Liver (tissue), 9 donors: Measurements from ENCODE around the gene CNN1. TPM values are rescaled to one million over a fixed set of nuclear protein-coding genes. Genes with fewer than 3 reads are reported as not detected.

Source experiments
- DNase-seq: peaks from one replicate; pipeline ENCODE4 v3.0.0-alpha.2; 2017; ENCODE audit warnings: low spot score
- H3K27ac ChIP-seq, 2 donors: one replicate each; pipeline ENCODE4 v1.7.0; 2013; ENCODE audit warnings: inconsistent platforms in 2 of 2, low read length in 2 of 2, control low read depth in 1 of 2, low read depth in 1 of 2, mild to moderate bottlenecking in 1 of 2
- H3K27me3 ChIP-seq, 4 donors: one replicate each; pipeline versions ENCODE4 v1.6.1 to v1.7.0; 2013; ENCODE audit warnings: low read length in 3 of 4, inconsistent platforms in 1 of 4, mild to moderate bottlenecking in 1 of 4, moderate library complexity in 1 of 4; ENCODE audit not compliant: control insufficient read depth in 4 of 4, insufficient read depth in 4 of 4
- H3K36me3 ChIP-seq, 4 donors: one replicate each; pipeline versions ENCODE4 v1.6.1 to v1.7.0; 2013; ENCODE audit warnings: low read length in 3 of 4, mild to moderate bottlenecking in 3 of 4, low read depth in 1 of 4, moderate library complexity in 1 of 4; ENCODE audit not compliant: control insufficient read depth in 4 of 4, insufficient read depth in 3 of 4
- H3K4me1 ChIP-seq, 4 donors: one replicate each; pipeline versions ENCODE4 v1.6.1 to v1.7.0; 2013; ENCODE audit warnings: low read length in 3 of 4, mild to moderate bottlenecking in 3 of 4, moderate library complexity in 1 of 4; ENCODE audit not compliant: control insufficient read depth in 4 of 4, insufficient read depth in 4 of 4
- H3K4me3 ChIP-seq, 3 donors: one replicate each; pipeline versions ENCODE4 v1.6.1 to v1.7.0; 2013; ENCODE audit warnings: low read length in 3 of 3, control low read depth in 1 of 3, low read depth in 1 of 3, mild to moderate bottlenecking in 1 of 3
- H3K9ac ChIP-seq, 2 donors: one replicate each; pipeline ENCODE4 v1.7.0; 2013; ENCODE audit warnings: low read length in 2 of 2, mild to moderate bottlenecking in 2 of 2, moderate library complexity in 2 of 2, control low read depth in 1 of 2, low read depth in 1 of 2
- H3K9me3 ChIP-seq, 4 donors: one replicate each; pipeline versions ENCODE4 v1.6.1 to v1.7.0; 2013; ENCODE audit warnings: low read length in 3 of 4; ENCODE audit not compliant: control insufficient read depth in 4 of 4
- ATF3 ChIP-seq: IDR thresholded peaks from 2 replicates; pipeline ENCODE4 v1.6.1; 2016; ENCODE audit warnings: antibody characterized with exemption
- CTCF ChIP-seq: fragments of 150-350 bp; IDR thresholded peaks from 2 replicates; pipeline ENCODE4 v1.5.1; 2017; ENCODE audit warnings: improper control_type of control experiment, low read depth, low read length; ENCODE audit not compliant: missing input control
- EGR1 ChIP-seq, 2 donors: IDR thresholded peaks; 2 replicates each; pipeline ENCODE4 v1.6.1; 2016 to 2018; ENCODE audit warnings: antibody characterized with exemption in 2 of 2, low read depth in 2 of 2
- FOXA1 ChIP-seq: IDR thresholded peaks from 2 replicates; pipeline ENCODE4 v1.6.1; 2016; ENCODE audit warnings: antibody characterized with exemption
- FOXA2 ChIP-seq: IDR thresholded peaks from 2 replicates; pipeline ENCODE4 v1.6.1; 2016; ENCODE audit warnings: antibody characterized with exemption
- GABPA ChIP-seq, 2 donors: IDR thresholded peaks in 1 of 2; conservative IDR thresholded peaks in 1 of 2; 2 replicates each; pipeline ENCODE4 v1.6.1; 2016; ENCODE audit warnings: antibody characterized with exemption in 2 of 2, mild to moderate bottlenecking in 1 of 2, moderate library complexity in 1 of 2
- HNF4A ChIP-seq, 2 donors: conservative IDR thresholded peaks; 2 replicates each; pipeline ENCODE4 v1.6.1; 2016; ENCODE audit warnings: antibody characterized with exemption in 2 of 2, mild to moderate bottlenecking in 2 of 2
- HNF4G ChIP-seq: IDR thresholded peaks from 2 replicates; pipeline ENCODE4 v1.6.1; 2016; ENCODE audit warnings: antibody characterized with exemption
- JUND ChIP-seq, 2 donors: IDR thresholded peaks; 2 replicates each; pipeline ENCODE4 v1.6.1; 2016; ENCODE audit warnings: antibody characterized with exemption in 2 of 2
- MAX ChIP-seq: IDR thresholded peaks from 2 replicates; pipeline ENCODE4 v1.6.1; 2016; ENCODE audit warnings: antibody characterized with exemption
- NR2F2 ChIP-seq: IDR thresholded peaks from 2 replicates; pipeline ENCODE4 v1.6.1; 2016; ENCODE audit warnings: antibody characterized with exemption
- RAD21 ChIP-seq, 2 donors: IDR thresholded peaks; 2 replicates each; pipeline ENCODE4 v1.6.1; 2016; ENCODE audit warnings: antibody characterized with exemption in 2 of 2, mild to moderate bottlenecking in 2 of 2
- RXRA ChIP-seq, 2 donors: IDR thresholded peaks; 2 replicates each; pipeline ENCODE4 v1.6.1; 2017 to 2018; ENCODE audit warnings: antibody characterized with exemption in 2 of 2, mild to moderate bottlenecking in 1 of 2
- SP1 ChIP-seq: IDR thresholded peaks from 2 replicates; pipeline ENCODE4 v1.6.1; 2018; ENCODE audit warnings: antibody characterized with exemption, mild to moderate bottlenecking
- TAF1 ChIP-seq: conservative IDR thresholded peaks from 2 replicates; pipeline ENCODE4 v1.6.1; 2016; ENCODE audit warnings: antibody characterized with exemption, mild to moderate bottlenecking
- YY1 ChIP-seq: IDR thresholded peaks from 2 replicates; pipeline ENCODE4 v1.6.1; 2016; ENCODE audit warnings: antibody characterized with exemption, mild to moderate bottlenecking
- WGBS: extraction: QIAGEN DNeasy Blood & Tissue Kit; methylation state at CpG from one replicate; pipeline ENCODE4 v1.1.7; 2013; 5-methylcytosine and 5-hydroxymethylcytosine counted together
- polyA plus RNA-seq, 2 donors: library from polyadenylated mRNA; stranded (reverse) in 1 of 2; unstranded in 1 of 2; fragments of 200-250 nt in 1 of 2; fragments of >200 nt in 1 of 2; fragmentation: Nextera tagmentation in 1 of 2; extraction: Ambion mirVana in 1 of 2; gene quantifications; one replicate each; pipeline versions ENCODE4 v1.2.1 to v1.2.3, GENCODE V29; 2013 to 2015
- total RNA-seq, 2 donors: library from RNA; depleted of rRNA; stranded (reverse); fragments of >200 nt; gene quantifications; one replicate each; pipeline ENCODE4 v1.2.3, GENCODE V29; 2014
- TF ChIP-seq, protein P1 (sequence below): IDR thresholded peaks from 2 replicates; pipeline ENCODE4 v1.6.1; 2016; ENCODE audit warnings: antibody characterized with exemption, mild to moderate bottlenecking
- TF ChIP-seq, protein P2 (sequence below): IDR thresholded peaks from 2 replicates; pipeline ENCODE4 v1.6.1; 2016; ENCODE audit warnings: antibody characterized with exemption
- donor health status: healthy.
- donor health status: healthy.
- donor health status: healthy.
- donor health status: healthy.
- donor health status: healthy.

Gene CNN1
- total and polyA plus RNA-seq, 4 donors = 0.09 to 5.9 (median 2.2) TPM

GRCh38 chr19:11574689-11575088 is 36.0 kb downstream of the CNN1 start:
- DNase-seq = no peak
- H3K4me1 ChIP-seq = peaks cover 0 to 13% (median 7%) of the 10 kb centered on the region in 4 donors
- H3K9me3 ChIP-seq = no peaks in the 10 kb centered on the region
- no peak overlapping the region for H3K4me3 ChIP-seq
- H3K9ac ChIP-seq = no peak overlapping the region
- no peaks in the 10 kb centered on the region for H3K36me3 ChIP-seq
- H3K27ac ChIP-seq = no peak overlapping the region
- no peaks in the 10 kb centered on the region for H3K27me3 ChIP-seq
- 87% methylated on average over 9 of the region's 9 CpGs for WGBS
- TF ChIP-seq HNF4A (conservative IDR thresholded peaks at IDR 0.05) (no peak), ATF3 (no peak), MAX (no peak), NR2F2 (no peak), HNF4G (no peak), RXRA (IDR thresholded peaks at IDR 0.05) (no peak)

- no peak for TF ChIP-seq MAX
- TF ChIP-seq JUND (IDR thresholded peaks at IDR 0.05) = no peak
- no peak for TF ChIP-seq RXRA (IDR thresholded peaks at IDR 0.05)
- no peak for TF ChIP-seq SP1
- no peak for TF ChIP-seq HNF4G
- no peak for TF ChIP-seq TAF1
- TF ChIP-seq RAD21 (IDR thresholded peaks at IDR 0.05) = no peak
- Histone ChIP-seq H3K4me3 (no peak overlapping the region), H3K36me3 (no peaks in the 10 kb centered on the region), H3K9ac (no peak overlapping the region), H3K27me3 (no peaks in the 10 kb centered on the region), H3K9me3 (no peaks in the 10 kb centered on the region), H3K27ac (no peak overlapping the region), H3K4me1 (peaks cover 0 to 13% (median 7%) of the 10 kb centered on the region in 4 donors)
- DNase-seq = no peak
- 78% methylated on average over 15 of the region's 15 CpGs for WGBS
Measured at GRCh38 chr19:11576227-11576626, 37.6 kb downstream of the CNN1 start.

DNA sequence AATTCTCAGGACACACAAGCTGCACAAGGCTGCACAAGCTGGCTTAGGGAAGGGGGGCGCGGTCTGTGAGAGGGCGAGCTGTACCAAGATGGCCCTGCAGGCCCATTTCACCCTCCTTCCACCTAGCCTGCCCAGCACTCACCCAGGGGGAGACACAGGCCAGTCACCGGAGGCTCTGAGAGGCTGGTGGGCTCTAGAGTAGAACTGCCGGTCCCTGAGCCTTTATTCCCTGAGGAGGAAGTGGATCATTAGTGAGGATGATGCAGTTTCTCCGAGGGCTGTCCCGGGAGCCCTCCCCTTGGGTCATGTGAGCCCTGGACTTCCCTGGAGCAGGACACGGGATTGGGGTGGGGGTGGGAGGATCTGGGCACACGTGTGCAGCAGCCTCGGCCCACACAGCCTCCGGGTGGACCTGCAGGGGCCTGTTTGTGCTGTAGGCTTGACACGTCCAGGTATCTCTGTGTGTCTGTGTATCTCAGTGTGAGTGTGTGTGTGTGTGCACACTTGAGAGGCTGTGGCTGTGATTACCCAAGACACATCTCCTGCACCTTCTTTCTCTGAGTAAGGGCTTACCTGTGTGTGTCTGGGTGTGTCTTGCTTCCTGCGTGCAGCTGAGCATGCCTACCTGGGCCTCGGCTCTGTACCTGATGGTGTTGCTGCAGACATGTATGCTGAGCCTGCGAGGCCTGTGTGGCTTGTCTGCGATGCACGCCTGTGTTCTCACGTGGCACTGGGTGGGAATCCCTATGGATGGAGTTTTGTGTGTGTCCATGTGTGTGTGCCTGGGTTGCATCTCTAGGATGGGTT is 39.0 kb downstream of the CNN1 start, which contains the start of gene ACP5:
Gene ACP5 (minus strand): TSS at position 195 of the 807 bp plus-strand sequence. CDS start 328 bp downstream, outside the sequence.
- Histone ChIP-seq H3K4me3 (peak within 1 kb of the TSS in 2 of 3 donors; percentile 35 to 51), H3K9me3 (no peaks in the 10 kb centered on the region), H3K36me3 (no peaks in the 10 kb centered on the region), H3K27ac (peak within 1 kb of the TSS in 1 of 2 donors; percentile 46), H3K9ac (no peak within 1 kb of the TSS), H3K27me3 (no peaks in the 10 kb centered on the region), H3K4me1 (peaks cover 0 to 13% (median 7%) of the 10 kb centered on the region in 4 donors)
- WGBS = 71% methylated on average over 18 of the region's 18 CpGs
- no peak for TF ChIP-seq FOXA1
- no peak for TF ChIP-seq NR2F2
- no peak for TF ChIP-seq HNF4G
- no peak for TF ChIP-seq HNF4A (conservative IDR thresholded peaks at IDR 0.05)
- TF ChIP-seq YY1 = no peak
- TF ChIP-seq MAX = no peak
- no peak for TF ChIP-seq CTCF
- TF ChIP-seq, protein P1, sequence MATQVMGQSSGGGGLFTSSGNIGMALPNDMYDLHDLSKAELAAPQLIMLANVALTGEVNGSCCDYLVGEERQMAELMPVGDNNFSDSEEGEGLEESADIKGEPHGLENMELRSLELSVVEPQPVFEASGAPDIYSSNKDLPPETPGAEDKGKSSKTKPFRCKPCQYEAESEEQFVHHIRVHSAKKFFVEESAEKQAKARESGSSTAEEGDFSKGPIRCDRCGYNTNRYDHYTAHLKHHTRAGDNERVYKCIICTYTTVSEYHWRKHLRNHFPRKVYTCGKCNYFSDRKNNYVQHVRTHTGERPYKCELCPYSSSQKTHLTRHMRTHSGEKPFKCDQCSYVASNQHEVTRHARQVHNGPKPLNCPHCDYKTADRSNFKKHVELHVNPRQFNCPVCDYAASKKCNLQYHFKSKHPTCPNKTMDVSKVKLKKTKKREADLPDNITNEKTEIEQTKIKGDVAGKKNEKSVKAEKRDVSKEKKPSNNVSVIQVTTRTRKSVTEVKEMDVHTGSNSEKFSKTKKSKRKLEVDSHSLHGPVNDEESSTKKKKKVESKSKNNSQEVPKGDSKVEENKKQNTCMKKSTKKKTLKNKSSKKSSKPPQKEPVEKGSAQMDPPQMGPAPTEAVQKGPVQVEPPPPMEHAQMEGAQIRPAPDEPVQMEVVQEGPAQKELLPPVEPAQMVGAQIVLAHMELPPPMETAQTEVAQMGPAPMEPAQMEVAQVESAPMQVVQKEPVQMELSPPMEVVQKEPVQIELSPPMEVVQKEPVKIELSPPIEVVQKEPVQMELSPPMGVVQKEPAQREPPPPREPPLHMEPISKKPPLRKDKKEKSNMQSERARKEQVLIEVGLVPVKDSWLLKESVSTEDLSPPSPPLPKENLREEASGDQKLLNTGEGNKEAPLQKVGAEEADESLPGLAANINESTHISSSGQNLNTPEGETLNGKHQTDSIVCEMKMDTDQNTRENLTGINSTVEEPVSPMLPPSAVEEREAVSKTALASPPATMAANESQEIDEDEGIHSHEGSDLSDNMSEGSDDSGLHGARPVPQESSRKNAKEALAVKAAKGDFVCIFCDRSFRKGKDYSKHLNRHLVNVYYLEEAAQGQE = no peak
- TF ChIP-seq, protein P2, sequence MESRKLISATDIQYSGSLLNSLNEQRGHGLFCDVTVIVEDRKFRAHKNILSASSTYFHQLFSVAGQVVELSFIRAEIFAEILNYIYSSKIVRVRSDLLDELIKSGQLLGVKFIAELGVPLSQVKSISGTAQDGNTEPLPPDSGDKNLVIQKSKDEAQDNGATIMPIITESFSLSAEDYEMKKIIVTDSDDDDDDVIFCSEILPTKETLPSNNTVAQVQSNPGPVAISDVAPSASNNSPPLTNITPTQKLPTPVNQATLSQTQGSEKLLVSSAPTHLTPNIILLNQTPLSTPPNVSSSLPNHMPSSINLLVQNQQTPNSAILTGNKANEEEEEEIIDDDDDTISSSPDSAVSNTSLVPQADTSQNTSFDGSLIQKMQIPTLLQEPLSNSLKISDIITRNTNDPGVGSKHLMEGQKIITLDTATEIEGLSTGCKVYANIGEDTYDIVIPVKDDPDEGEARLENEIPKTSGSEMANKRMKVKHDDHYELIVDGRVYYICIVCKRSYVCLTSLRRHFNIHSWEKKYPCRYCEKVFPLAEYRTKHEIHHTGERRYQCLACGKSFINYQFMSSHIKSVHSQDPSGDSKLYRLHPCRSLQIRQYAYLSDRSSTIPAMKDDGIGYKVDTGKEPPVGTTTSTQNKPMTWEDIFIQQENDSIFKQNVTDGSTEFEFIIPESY = no peak
- TF ChIP-seq TAF1 = no peak
- no peak for TF ChIP-seq ATF3
- no peak for TF ChIP-seq FOXA2
- TF ChIP-seq EGR1 (IDR thresholded peaks at IDR 0.05; ENCODE audit: low read depth in 2 of 2) = no peak
- no peak for TF ChIP-seq JUND (IDR thresholded peaks at IDR 0.05)
- no peak for TF ChIP-seq GABPA (IDR thresholded peaks at IDR 0.05 in 1 of 2, conservative IDR thresholded peaks at IDR 0.05 in 1 of 2)
- no peak for TF ChIP-seq RAD21 (IDR thresholded peaks at IDR 0.05)
- DNase-seq = no peak
